ENCODE data around the gene BAD. TPM values are rescaled to one million over a fixed set of nuclear protein-coding genes. Genes with fewer than 3 reads are reported as not detected.
"Not testable (repeated sequence)": the region's sequence is repeated elsewhere in the genome, so short reads cannot be mapped to it uniquely, and the experiment has no call there.

BAD gene
- total RNA-seq, 1 donor from 2014 or later: 73.6 TPM

GRCh38 chr11:64317961-64318765 lies 33.7 kb upstream of the BAD start, which contains the start of gene PRDX5:
TSS of gene PRDX5 (plus strand) at chr11:64318121. CDS start at chr11:64318216, 95 bp downstream.
- peaks cover 21% of the 10 kb centered on the region for H3K36me3 Mint-ChIP-seq (ENCODE audit: unreplicated experiment)
- no peaks in the 10 kb centered on the region for H3K9me3 Mint-ChIP-seq (ENCODE audit: unreplicated experiment)
- H3K27ac Mint-ChIP-seq (ENCODE audit: unreplicated experiment): peak within 1 kb of the TSS; percentile 99
- H3K27me3 Mint-ChIP-seq (ENCODE audit: unreplicated experiment): no peaks in the 10 kb centered on the region
- TF ChIP-seq, protein P1, sequence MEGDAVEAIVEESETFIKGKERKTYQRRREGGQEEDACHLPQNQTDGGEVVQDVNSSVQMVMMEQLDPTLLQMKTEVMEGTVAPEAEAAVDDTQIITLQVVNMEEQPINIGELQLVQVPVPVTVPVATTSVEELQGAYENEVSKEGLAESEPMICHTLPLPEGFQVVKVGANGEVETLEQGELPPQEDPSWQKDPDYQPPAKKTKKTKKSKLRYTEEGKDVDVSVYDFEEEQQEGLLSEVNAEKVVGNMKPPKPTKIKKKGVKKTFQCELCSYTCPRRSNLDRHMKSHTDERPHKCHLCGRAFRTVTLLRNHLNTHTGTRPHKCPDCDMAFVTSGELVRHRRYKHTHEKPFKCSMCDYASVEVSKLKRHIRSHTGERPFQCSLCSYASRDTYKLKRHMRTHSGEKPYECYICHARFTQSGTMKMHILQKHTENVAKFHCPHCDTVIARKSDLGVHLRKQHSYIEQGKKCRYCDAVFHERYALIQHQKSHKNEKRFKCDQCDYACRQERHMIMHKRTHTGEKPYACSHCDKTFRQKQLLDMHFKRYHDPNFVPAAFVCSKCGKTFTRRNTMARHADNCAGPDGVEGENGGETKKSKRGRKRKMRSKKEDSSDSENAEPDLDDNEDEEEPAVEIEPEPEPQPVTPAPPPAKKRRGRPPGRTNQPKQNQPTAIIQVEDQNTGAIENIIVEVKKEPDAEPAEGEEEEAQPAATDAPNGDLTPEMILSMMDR (IDR thresholded peaks at IDR 0.05): peak; percentile 45
- peaks cover 39% of the 10 kb centered on the region for H3K4me1 Mint-ChIP-seq (ENCODE audit: unreplicated experiment)
- H3K4me3 Mint-ChIP-seq (ENCODE audit: unreplicated experiment): peak within 1 kb of the TSS; percentile 92
- peak; percentile 98 for DNase-seq (ENCODE audit: extremely low spot score, unreplicated experiment)

GRCh38 chr11:64317325-64317960 lies 33.0 kb upstream of the BAD start, which contains the start of gene TRMT112:
TSS of gene TRMT112 (minus strand) at chr11:64317559. CDS start at chr11:64317526, 33 bp downstream.
- Mint-ChIP-seq H3K27me3 (ENCODE audit: unreplicated experiment) (no peaks in the 10 kb centered on the region), H3K9me3 (ENCODE audit: unreplicated experiment) (no peaks in the 10 kb centered on the region), H3K36me3 (ENCODE audit: unreplicated experiment) (peaks cover 21% of the 10 kb centered on the region), H3K4me1 (ENCODE audit: unreplicated experiment) (peaks cover 39% of the 10 kb centered on the region), H3K4me3 (ENCODE audit: unreplicated experiment) (peak within 1 kb of the TSS; percentile 92), H3K27ac (ENCODE audit: unreplicated experiment) (peak within 1 kb of the TSS; percentile 99)
- TF ChIP-seq, protein P1 (IDR thresholded peaks at IDR 0.05): no peak
- peak; percentile 97 for DNase-seq (ENCODE audit: extremely low spot score, unreplicated experiment)

DNA sequence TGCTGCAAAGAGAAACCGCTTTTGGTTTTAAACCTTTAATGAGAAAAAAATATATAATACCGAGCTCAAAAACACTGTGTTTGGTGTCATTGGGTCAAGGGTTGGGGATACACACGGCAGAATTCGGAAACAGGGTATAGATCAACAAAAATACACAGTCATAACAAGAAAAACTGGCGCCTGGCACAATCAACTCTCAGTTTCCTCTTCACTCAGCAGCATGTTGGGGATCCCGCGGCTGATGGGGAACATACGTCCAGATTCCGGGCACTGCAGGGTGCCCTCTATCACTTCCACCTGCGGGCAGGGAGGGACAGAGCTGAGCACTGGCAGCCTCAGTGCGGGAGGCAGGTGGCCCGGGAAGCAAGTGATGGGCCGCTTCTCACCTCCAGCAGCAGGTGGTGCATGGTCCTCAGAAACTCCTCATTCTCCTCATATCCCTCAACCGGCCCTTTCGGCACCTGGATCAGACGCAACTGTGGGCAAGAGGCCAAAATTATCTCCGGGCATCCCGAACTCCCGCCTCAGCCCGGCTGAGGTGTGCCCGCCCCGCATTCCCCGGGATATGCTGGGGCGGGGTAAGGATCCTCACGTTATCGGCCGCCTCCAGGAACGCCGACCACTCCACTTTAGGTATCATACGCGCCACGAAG lies 32.3 kb upstream of the BAD start:
- H3K36me3 Mint-ChIP-seq (ENCODE audit: unreplicated experiment): peaks cover 19% of the 10 kb centered on the region
- no peak for DNase-seq (ENCODE audit: extremely low spot score, unreplicated experiment)
- H3K27ac Mint-ChIP-seq (ENCODE audit: unreplicated experiment): peak overlapping the region; percentile 99
- TF ChIP-seq, protein P1 (IDR thresholded peaks at IDR 0.05): peak; percentile 12
- no peaks in the 10 kb centered on the region for H3K27me3 Mint-ChIP-seq (ENCODE audit: unreplicated experiment)
- no peaks in the 10 kb centered on the region for H3K9me3 Mint-ChIP-seq (ENCODE audit: unreplicated experiment)
- peaks cover 39% of the 10 kb centered on the region for H3K4me1 Mint-ChIP-seq (ENCODE audit: unreplicated experiment)
- peak overlapping the region; percentile 92 for H3K4me3 Mint-ChIP-seq (ENCODE audit: unreplicated experiment)

DNA sequence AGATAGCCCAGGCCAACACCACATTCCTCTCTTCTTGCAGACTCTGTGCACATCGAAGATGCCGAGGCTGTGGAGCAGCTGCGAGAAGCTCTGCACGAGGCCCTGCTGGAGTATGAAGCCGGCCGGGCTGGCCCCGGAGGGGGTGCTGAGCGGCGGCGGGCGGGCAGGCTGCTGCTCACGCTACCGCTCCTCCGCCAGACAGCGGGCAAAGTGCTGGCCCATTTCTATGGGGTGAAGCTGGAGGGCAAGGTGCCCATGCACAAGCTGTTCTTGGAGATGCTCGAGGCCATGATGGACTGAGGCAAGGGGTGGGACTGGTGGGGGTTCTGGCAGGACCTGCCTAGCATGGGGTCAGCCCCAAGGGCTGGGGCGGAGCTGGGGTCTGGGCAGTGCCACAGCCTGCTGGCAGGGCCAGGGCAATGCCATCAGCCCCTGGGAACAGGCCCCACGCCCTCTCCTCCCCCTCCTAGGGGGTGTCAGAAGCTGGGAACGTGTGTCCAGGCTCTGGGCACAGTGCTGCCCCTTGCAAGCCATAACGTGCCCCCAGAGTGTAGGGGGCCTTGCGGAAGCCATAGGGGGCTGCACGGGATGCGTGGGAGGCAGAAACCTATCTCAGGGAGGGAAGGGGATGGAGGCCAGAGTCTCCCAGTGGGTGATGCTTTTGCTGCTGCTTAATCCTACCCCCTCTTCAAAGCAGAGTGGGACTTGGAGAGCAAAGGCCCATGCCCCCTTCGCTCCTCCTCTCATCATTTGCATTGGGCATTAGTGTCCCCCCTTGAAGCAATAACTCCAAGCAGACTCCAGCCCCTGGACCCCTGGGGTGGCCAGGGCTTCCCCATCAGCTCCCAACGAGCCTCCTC lies 31.4 kb upstream of the BAD start:
- peak overlapping the region; percentile 99 for H3K27ac Mint-ChIP-seq (ENCODE audit: unreplicated experiment)
- peaks cover 12% of the 10 kb centered on the region for H3K36me3 Mint-ChIP-seq (ENCODE audit: unreplicated experiment)
- H3K4me1 Mint-ChIP-seq (ENCODE audit: unreplicated experiment): peaks cover 34% of the 10 kb centered on the region
- H3K27me3 Mint-ChIP-seq (ENCODE audit: unreplicated experiment); H3K9me3 Mint-ChIP-seq (ENCODE audit: unreplicated experiment); DNase-seq (ENCODE audit: extremely low spot score, unreplicated experiment): not testable (repeated sequence)
- H3K4me3 Mint-ChIP-seq (ENCODE audit: unreplicated experiment): peak overlapping the region; percentile 92

Data from osteocyte (in vitro differentiated cells).